Pancreas (tissue), 10 donors: ENCODE results near the gene PSENEN. TPM values are rescaled to one million over a fixed set of nuclear protein-coding genes. Genes with fewer than 3 reads are reported as not detected.
A peak's percentile ranks its signal among the peaks of the same experiment; 100 is the strongest.

Experiments used
- ATAC-seq, 4 donors: fragments of 200-7000 bp; cut with Tn5 transposase; one replicate each; pipeline versions ENCODE4 v1.8.0 to v1.9.1; 2020; ENCODE audit warnings: mild to moderate bottlenecking in 4 of 4, moderate library complexity in 4 of 4
- DNase-seq, 6 donors: peaks; one replicate each; pipeline ENCODE4 v3.0.0-alpha.2; 2020
- FAIRE-seq: peaks from 2 replicates; lab custom pipeline; 2012; peaks lifted over from hg19 to GRCh38; lab: Jason Lieb, UNC
- H3K27ac ChIP-seq, 4 donors: fragments of 200-600 bp; sonication (generic); 1 replicate in 3 of 4; 2 replicates in 1 of 4; pipeline versions ENCODE4 v1.5.0 to v1.8.0; 2020
- H3K27me3 ChIP-seq, 4 donors: fragments of 200-600 bp; one replicate each; pipeline ENCODE4 v1.8.0; 2021
- H3K36me3 ChIP-seq, 3 donors: fragments of 200-600 bp; sonication (generic) in 1 of 3; one replicate each; pipeline versions ENCODE4 v1.5.0 to v1.8.0; 2020 to 2021
- H3K4me1 ChIP-seq, 3 donors: fragments of 200-600 bp; one replicate each; pipeline ENCODE4 v1.8.0; 2021
- H3K4me3 ChIP-seq, 4 donors: fragments of 200-600 bp; sonication (generic) in 2 of 4; one replicate each; pipeline versions ENCODE4 v1.5.0 to v1.8.0; 2020 to 2021
- H3K9me3 ChIP-seq, 4 donors: fragments of 200-600 bp; one replicate each; pipeline ENCODE4 v1.8.0; 2021
- CTCF ChIP-seq, 4 donors: fragments of 200-600 bp; sonication (generic) in 3 of 4; IDR thresholded peaks; one replicate each; pipeline versions ENCODE4 v1.5.0 to v1.8.0; 2021; ENCODE audit warnings: antibody characterized with exemption in 4 of 4
- WGBS, 2 donors: extraction: QIAGEN DNeasy Blood & Tissue Kit; methylation state at CpG; one replicate each; pipeline ENCODE4 v1.1.7; 2013; 5-methylcytosine and 5-hydroxymethylcytosine counted together
- intact Hi-C, 3 donors: fragments of 100-400 bp; cut with DNase I; formaldehyde crosslinking; loops; one replicate each; pipeline versions ENCODE4 v1.11.1 to v1.14.2; 2022
- polyA plus RNA-seq, 2 donors: library from polyadenylated mRNA; stranded (reverse); fragments of 200-250 nt; gene quantifications; one replicate each; pipeline ENCODE4 v1.2.3, GENCODE V29; 2013
- total RNA-seq, 6 donors: library from RNA; stranded (reverse); fragmentation: NEBNext Ultra II Directional in 4 of 6; extraction: Animal tissue kit (Norgen Biotek cat#: 25700) in 4 of 6; gene quantifications; one replicate each; pipeline versions ENCODE4 v1.2.1 to v1.2.4, GENCODE V29; 2021 to 2023
- donor health status: healthy with polysubstance abuse.
- donor health status: DM: no; HTN: no; CAD: no; lungs with moderate emphysema.
- donor health status: DM: no; HTN: no; CAD: no.
- donor health status: control.
- donor health status: control.
- donor health status: Bipolar disorder and iron deficiency.
- donor health status: DM: yes; HTN: yes; CAD: no.
- donor health status: DM: no; HTN: no; CAD: no.
- donor health status: DM: no; HTN: no; CAD: no.
- donor health status: DM: yes; HTN: yes; CAD: no.

The PSENEN gene
- total and polyA plus RNA-seq, 8 donors = 26.7 to 64.6 (median 36.3) TPM

- peak in 5 of 6 donors; percentile 56 to 90 (median 68) for DNase-seq
- ATAC-seq = peak; percentile 56 to 79 (median 69)
- 25 to 27% methylated on average over 9 of the region's 9 CpGs for WGBS, 2 donors
- FAIRE-seq = no peak
- H3K4me3 ChIP-seq = peak overlapping the region in 2 of 4 donors; percentile 59 to 64
- no peak for TF ChIP-seq CTCF (IDR thresholded peaks at IDR 0.05)
- H3K4me1 ChIP-seq = peaks cover 0 to 6% (median 3%) of the 10 kb centered on the region in 3 donors
- H3K36me3 ChIP-seq = no peaks in the 10 kb centered on the region
- intact Hi-C loops = no loop called here
- no peaks in the 10 kb centered on the region for H3K9me3 ChIP-seq
- peak overlapping the region; percentile 74 to 87 (median 77) for H3K27ac ChIP-seq
- H3K27me3 ChIP-seq = no peaks in the 10 kb centered on the region
These were observed 42.1 kb upstream of the PSENEN start for GRCh38 chr19:35703343-35703742.

GRCh38 chr19:35704218-35704617 lies 41.2 kb upstream of the PSENEN start, which contains the start of gene ZBTB32:
Gene ZBTB32 (plus strand): TSS chr19:35704558. CDS start chr19:35714627, 10,069 bp downstream.
- FAIRE-seq (no peak), DNase-seq (peak in 2 of 6 donors; percentile 38 to 69), ATAC-seq (no peak)
- Histone ChIP-seq H3K4me1 (peaks cover 0 to 6% (median 3%) of the 10 kb centered on the region in 3 donors), H3K36me3 (no peaks in the 10 kb centered on the region), H3K4me3 (no peak within 1 kb of the TSS), H3K27me3 (no peaks in the 10 kb centered on the region), H3K27ac (peak within 1 kb of the TSS in 3 of 4 donors; percentile 77 to 87 (median 77)), H3K9me3 (no peaks in the 10 kb centered on the region)
- TF ChIP-seq CTCF (IDR thresholded peaks at IDR 0.05) = no peak
- WGBS, 2 donors = 59 to 64% methylated on average over 24 of the region's 24 CpGs
- intact Hi-C loops = no loop called here

GRCh38 chr19:35708391-35708790 lies 37.1 kb upstream of the PSENEN start:
- intact Hi-C loops = no loop called here
- no peak for TF ChIP-seq CTCF (IDR thresholded peaks at IDR 0.05)
- Histone ChIP-seq H3K4me3 (no peak overlapping the region), H3K27me3 (no peaks in the 10 kb centered on the region), H3K27ac (no peak overlapping the region), H3K36me3 (no peaks in the 10 kb centered on the region), H3K9me3 (no peaks in the 10 kb centered on the region), H3K4me1 (no peaks in the 10 kb centered on the region)
- 93 to 100% methylated on average over 1 of the region's 1 CpG for WGBS, 2 donors
- FAIRE-seq (no peak), ATAC-seq (no peak), DNase-seq (no peak)

- Histone ChIP-seq H3K27me3 (no peaks in the 10 kb centered on the region), H3K27ac (no peak overlapping the region), H3K4me1 (peaks cover 6 to 8% (median 8%) of the 10 kb centered on the region in 3 donors), H3K36me3 (no peaks in the 10 kb centered on the region), H3K4me3 (no peak overlapping the region), H3K9me3 (no peaks in the 10 kb centered on the region)
- intact Hi-C loops = no loop called here
- FAIRE-seq = no peak
- no peak for TF ChIP-seq CTCF (IDR thresholded peaks at IDR 0.05)
- no peak for DNase-seq
- no peak for ATAC-seq
- 57% methylated on average over 13 of the region's 13 CpGs for WGBS, 2 donors
These were observed 34.4 kb upstream of the PSENEN start for GRCh38 chr19:35710784-35711723.
